ENCODE measurements around the gene REXO2. TPM values are rescaled to one million over a fixed set of nuclear protein-coding genes. Genes with fewer than 3 reads are reported as not detected.

The REXO2 gene
- 188 and 333 TPM in 2 replicates for total RNA-seq

GRCh38 chr11:114439229-114440120 lies at the start of gene REXO2:
REXO2 (plus strand) TSS chr11:114439467; CDS start chr11:114439529, 62 bp downstream.

GRCh38 chr11:114400216-114400914 lies 38.9 kb upstream of the REXO2 start, which contains the start of the genes C11orf71 and RBM7:
C11orf71 (minus strand) TSS chr11:114400511; CDS start chr11:114400331, 180 bp downstream.
RBM7 (plus strand) TSS chr11:114400666; CDS start chr11:114400672, 6 bp downstream.

Other genes with a start within 250 kb of the REXO2 start
- 137 and 508 TPM in 2 replicates for gene NNMT, start 143.1 kb upstream of the REXO2 start, total RNA-seq
- gene C11orf71, start 39.0 kb upstream of the REXO2 start, total RNA-seq = 3.4 TPM in 2 replicates
- 43.2 and 47.6 TPM in 2 replicates for gene RBM7, start 38.8 kb upstream of the REXO2 start, total RNA-seq
- gene NXPE1, start 120.4 kb downstream of the REXO2 start, total RNA-seq = not detected in 2 replicates
- gene NXPE4, start 156.3 kb downstream of the REXO2 start, total RNA-seq = not detected in 2 replicates
- gene NXPE2, start 239.1 kb downstream of the REXO2 start, total RNA-seq = under 0.01 and 0.11 TPM in 2 replicates

Data from uterine smooth muscle cell (primary cell).